H9 (cell line): ENCODE measurements around the gene HMGB1. TPM values are rescaled to one million over a fixed set of nuclear protein-coding genes. Genes with fewer than 3 reads are reported as not detected.

Source experiments
- DNase-seq: peaks from one replicate; pipeline ENCODE4 v3.0.0-alpha.2; 2017
- H2AFZ ChIP-seq: one replicate; pipeline ENCODE4 v1.6.1; 2013; ENCODE audit warnings: mild to moderate bottlenecking, low read length, control low read depth, moderate library complexity
- H2AK5ac ChIP-seq: 2 replicates; pipeline ENCODE4 v1.6.1; 2013; ENCODE audit warnings: low read length, control low read depth, mixed read lengths; ENCODE audit not compliant: insufficient read length
- H2BK120ac ChIP-seq: one replicate; pipeline ENCODE4 v1.6.1; 2013; ENCODE audit warnings: low read depth, mild to moderate bottlenecking, low read length, control low read depth, inconsistent platforms; ENCODE audit not compliant: poor library complexity, severe bottlenecking
- H2BK12ac ChIP-seq: 2 replicates; pipeline ENCODE4 v1.6.1; 2013; ENCODE audit warnings: low read length, control low read depth, mixed read lengths, low read depth; ENCODE audit not compliant: insufficient read length
- H2BK15ac ChIP-seq: 2 replicates; pipeline ENCODE4 v1.6.1; 2013; ENCODE audit warnings: low read depth, low read length, control low read depth
- H2BK20ac ChIP-seq: one replicate; pipeline ENCODE4 v1.6.1; 2013; ENCODE audit warnings: low read depth, mild to moderate bottlenecking, low read length, control low read depth, inconsistent platforms; ENCODE audit not compliant: poor library complexity, severe bottlenecking
- H2BK5ac ChIP-seq: 2 replicates; pipeline ENCODE4 v1.6.1; 2013; ENCODE audit warnings: low read length, control low read depth, mixed read lengths; ENCODE audit not compliant: insufficient read length
- H3K14ac ChIP-seq: 2 replicates; pipeline ENCODE4 v1.6.1; 2013; ENCODE audit warnings: low read length, control low read depth; ENCODE audit not compliant: insufficient read depth
- H3K18ac ChIP-seq: 2 replicates; pipeline ENCODE4 v1.6.1; 2013; ENCODE audit warnings: low read depth, mild to moderate bottlenecking, mixed read lengths, low read length, control low read depth; ENCODE audit not compliant: insufficient read length
- H3K23ac ChIP-seq: 2 replicates; pipeline ENCODE4 v1.6.1; 2013; ENCODE audit warnings: low read length, control low read depth, mixed read lengths, low read depth; ENCODE audit not compliant: insufficient read length
- H3K23me2 ChIP-seq: 2 replicates; pipeline ENCODE4 v1.6.1; 2013; ENCODE audit warnings: low read depth, mild to moderate bottlenecking, mixed read lengths, low read length, control low read depth; ENCODE audit not compliant: insufficient read length, poor library complexity, severe bottlenecking
- H3K27ac ChIP-seq: 2 replicates; pipeline ENCODE4 v1.5.1; 2013; ENCODE audit warnings: low read length, control low read depth, mixed read lengths, low read depth; ENCODE audit not compliant: insufficient read length
- H3K27me3 ChIP-seq: 2 replicates; pipeline ENCODE4 v1.6.1; 2013; ENCODE audit warnings: low read length, control low read depth, inconsistent platforms; ENCODE audit not compliant: insufficient read depth
- H3K4ac ChIP-seq: 2 replicates; pipeline ENCODE4 v1.6.1; 2013; ENCODE audit warnings: low read depth, mild to moderate bottlenecking, control low read depth, inconsistent platforms, low read length, moderate library complexity
- H3K4me1 ChIP-seq: 2 replicates; pipeline ENCODE4 v1.6.1; 2013; ENCODE audit warnings: low read length, control low read depth, inconsistent platforms; ENCODE audit not compliant: insufficient read depth
- H3K4me2 ChIP-seq: 2 replicates; pipeline ENCODE4 v1.6.1; 2013; ENCODE audit warnings: low read length, control low read depth, mixed read lengths; ENCODE audit not compliant: insufficient read length, insufficient read depth
- H3K56ac ChIP-seq: 2 replicates; pipeline ENCODE4 v1.6.1; 2013; ENCODE audit warnings: low read depth, mild to moderate bottlenecking, mixed read lengths, low read length, control low read depth; ENCODE audit not compliant: insufficient read length
- H3K79me1 ChIP-seq: 2 replicates; pipeline ENCODE4 v1.6.1; 2013; ENCODE audit warnings: low read depth, mild to moderate bottlenecking, moderate library complexity, low read length, control low read depth, inconsistent platforms; ENCODE audit not compliant: insufficient read depth, poor library complexity, severe bottlenecking
- H3K79me2 ChIP-seq: 2 replicates; pipeline ENCODE4 v1.6.1; 2013; ENCODE audit warnings: low read length, control low read depth, inconsistent platforms; ENCODE audit not compliant: insufficient read depth
- H3K9ac ChIP-seq: 2 replicates; pipeline ENCODE4 v1.6.1; 2013; ENCODE audit warnings: low read length, control low read depth, mixed read lengths; ENCODE audit not compliant: insufficient read length; ENCODE audit errors: extremely low read depth
- H3K9me3 ChIP-seq: one replicate; pipeline ENCODE4 v1.6.1; 2013; ENCODE audit warnings: low read depth, low read length, inconsistent platforms; ENCODE audit not compliant: control insufficient read depth
- H3T11ph ChIP-seq: one replicate; pipeline ENCODE4 v1.6.1; 2013; ENCODE audit warnings: mild to moderate bottlenecking, low read length, control low read depth, inconsistent platforms
- H4K20me1 ChIP-seq: one replicate; pipeline ENCODE4 v1.6.1; 2013; ENCODE audit not compliant: control insufficient read depth, insufficient read length, insufficient read depth
- H4K5ac ChIP-seq: 2 replicates; pipeline ENCODE4 v1.6.1; 2013; ENCODE audit warnings: low read depth, mild to moderate bottlenecking, mixed read lengths, low read length, control low read depth; ENCODE audit not compliant: insufficient read length
- H4K8ac ChIP-seq: replicated peaks from 2 replicates; pipeline ENCODE4 v1.6.1; 2013; ENCODE audit warnings: low read length, control low read depth, mixed read lengths, low read depth; ENCODE audit not compliant: insufficient read length
- H4K91ac ChIP-seq: 2 replicates; pipeline ENCODE4 v1.6.1; 2013; ENCODE audit warnings: low read depth, mild to moderate bottlenecking, moderate library complexity, mixed read lengths, low read length, control low read depth; ENCODE audit not compliant: insufficient read length
- H3K27ac Mint-ChIP-seq, 3 experiments: 2 replicates in 2 of 3; 3 replicates in 1 of 3; pipeline ENCODE4 v1.8.0; 2020 to 2021; ENCODE audit warnings: mixed read lengths in 3 of 3, mild to moderate bottlenecking in 1 of 3, moderate library complexity in 1 of 3
- H3K27me3 Mint-ChIP-seq: 2 replicates; pipeline ENCODE4 v1.8.0; 2021; ENCODE audit warnings: low read depth, mild to moderate bottlenecking, moderate library complexity, mixed read lengths
- H3K36me3 Mint-ChIP-seq, 3 experiments: 2 replicates in 2 of 3; 3 replicates in 1 of 3; pipeline ENCODE4 v1.8.0; 2020 to 2021; ENCODE audit warnings: low read depth in 3 of 3, mixed read lengths in 3 of 3; ENCODE audit not compliant: insufficient read depth in 1 of 3
- H3K4me1 Mint-ChIP-seq, 2 experiments: 2 replicates each; pipeline ENCODE4 v1.8.0; 2020; ENCODE audit warnings: mixed read lengths in 2 of 2
- H3K4me3 Mint-ChIP-seq, 2 experiments: 2 replicates in 1 of 2; 3 replicates in 1 of 2; pipeline ENCODE4 v1.8.0; 2020 to 2021; ENCODE audit warnings: mild to moderate bottlenecking in 2 of 2, mixed read lengths in 2 of 2, moderate library complexity in 1 of 2
- H3K9me3 Mint-ChIP-seq, 2 experiments: 2 replicates in 1 of 2; 3 replicates in 1 of 2; pipeline ENCODE4 v1.8.0; 2020; ENCODE audit warnings: mild to moderate bottlenecking in 2 of 2, mixed read lengths in 2 of 2, moderate library complexity in 1 of 2
- CTCF ChIP-seq: fragments of 200-600 bp; sonication (generic); conservative IDR thresholded peaks from 3 replicates; pipeline ENCODE4 v1.8.0; 2021; ENCODE audit warnings: antibody characterized with exemption, mild to moderate bottlenecking
- WGBS: extraction: QIAGEN DNeasy Blood & Tissue Kit; methylation state at CpG from one replicate; pipeline ENCODE4 v1.1.7; 2013; ENCODE audit warnings: missing lambda C conversion rate, low lambda C conversion rate, mixed read lengths; ENCODE audit not compliant: insufficient read length; ENCODE audit errors: extremely low coverage; 5-methylcytosine and 5-hydroxymethylcytosine counted together
- total RNA-seq: library from RNA; stranded (reverse); gene quantifications from 2 replicates; pipeline ENCODE4 v1.2.1, GENCODE V29; 2021

HMGB1 gene
- total RNA-seq, 1 experiment from 2014 or later: 688 TPM

GRCh38 chr13:30422054-30422839 is 43.5 kb downstream of the HMGB1 start, which contains the start of gene UBE2L5:
UBE2L5 (plus strand) TSS chr13:30422493; CDS start chr13:30427991, 5,498 bp downstream.
- H3K27ac Mint-ChIP-seq: peak within 1 kb of the TSS; percentile 76 to 84 (median 78)
- H3K9me3 Mint-ChIP-seq: peaks cover 0 to 3% of the 10 kb centered on the region in 2 experiments; a peak in 1 of 5 replicates
- Histone ChIP-seq H3K79me2 (no peaks in the 10 kb centered on the region), H2AK5ac (no peak within 1 kb of the TSS), H3K56ac (no peak within 1 kb of the TSS), H2BK120ac (no peak within 1 kb of the TSS), H3K14ac (peak within 1 kb of the TSS; percentile 67), H3K4me2 (peak within 1 kb of the TSS; percentile 84), H3K4me1 (0 out of 2 replicates have a peak, but pooled peaks cover 3% of the 10 kb centered on the region), H3K18ac (peak within 1 kb of the TSS; percentile 39), H2AFZ (peak within 1 kb of the TSS; percentile 0), H4K5ac (no peak within 1 kb of the TSS), H2BK12ac (no peak within 1 kb of the TSS), H3T11ph (no peak within 1 kb of the TSS), H2BK15ac (no peak within 1 kb of the TSS), H3K27ac (no peak within 1 kb of the TSS), H4K91ac (no peak within 1 kb of the TSS), H4K8ac (no peak within 1 kb of the TSS), H3K9me3 (no peaks in the 10 kb centered on the region), H3K27me3 (no peaks in the 10 kb centered on the region; the same call in 1 of the 2 replicates), H2BK5ac (no peak within 1 kb of the TSS), H2BK20ac (no peak within 1 kb of the TSS), H3K79me1 (no peaks in the 10 kb centered on the region), H3K4ac (no peak within 1 kb of the TSS), H3K23me2 (peaks cover 3% of the 10 kb centered on the region), H4K20me1 (no peaks in the 10 kb centered on the region), H3K23ac (no peak within 1 kb of the TSS), H3K9ac (peak within 1 kb of the TSS; percentile 84)
- no peaks in the 10 kb centered on the region; a peak in 1 of 7 replicates for H3K36me3 Mint-ChIP-seq
- no CpG with 5 or more reads among the region's 57 CpGs for WGBS
- peak within 1 kb of the TSS; percentile 84 to 89 for H3K4me3 Mint-ChIP-seq
- peak; percentile 89 for DNase-seq
- no peak for TF ChIP-seq CTCF
- H3K4me1 Mint-ChIP-seq: peaks cover 12 to 13% of the 10 kb centered on the region in 2 experiments
- H3K27me3 Mint-ChIP-seq: peaks cover 27% of the 10 kb centered on the region
